H7 (cell line): ENCODE results near the gene PNLIPRP2. TPM values are rescaled to one million over a fixed set of nuclear protein-coding genes. Genes with fewer than 3 reads are reported as not detected.

ENCODE experiments used
- DNase-seq: peaks from one replicate; pipeline ENCODE4 v3.0.0; 2012
- H3K27me3 ChIP-seq: 2 replicates; pipeline ENCODE4 v1.6.0; 2011; ENCODE audit warnings: mild to moderate bottlenecking, low read length; ENCODE audit not compliant: control insufficient read depth, insufficient read depth
- H3K36me3 ChIP-seq: replicated peaks from 2 replicates; pipeline ENCODE4 v1.5.1; 2011; ENCODE audit warnings: low read length; ENCODE audit not compliant: control insufficient read depth, insufficient read depth
- H3K4me3 ChIP-seq: 2 replicates; pipeline ENCODE4 v1.5.1; 2011; ENCODE audit warnings: low read depth, mild to moderate bottlenecking, control low read depth, low read length, moderate library complexity; ENCODE audit not compliant: insufficient read depth
- total RNA-seq: library from RNA; depleted of rRNA; stranded (reverse); fragments of >200 nt; shearing (Covaris generic); gene quantifications from 2 replicates; pipeline ENCODE4 v1.2.3, GENCODE V29; 2014

Gene PNLIPRP2
- total RNA-seq, 1 experiment from 2014 or later, result not detected

DNA sequence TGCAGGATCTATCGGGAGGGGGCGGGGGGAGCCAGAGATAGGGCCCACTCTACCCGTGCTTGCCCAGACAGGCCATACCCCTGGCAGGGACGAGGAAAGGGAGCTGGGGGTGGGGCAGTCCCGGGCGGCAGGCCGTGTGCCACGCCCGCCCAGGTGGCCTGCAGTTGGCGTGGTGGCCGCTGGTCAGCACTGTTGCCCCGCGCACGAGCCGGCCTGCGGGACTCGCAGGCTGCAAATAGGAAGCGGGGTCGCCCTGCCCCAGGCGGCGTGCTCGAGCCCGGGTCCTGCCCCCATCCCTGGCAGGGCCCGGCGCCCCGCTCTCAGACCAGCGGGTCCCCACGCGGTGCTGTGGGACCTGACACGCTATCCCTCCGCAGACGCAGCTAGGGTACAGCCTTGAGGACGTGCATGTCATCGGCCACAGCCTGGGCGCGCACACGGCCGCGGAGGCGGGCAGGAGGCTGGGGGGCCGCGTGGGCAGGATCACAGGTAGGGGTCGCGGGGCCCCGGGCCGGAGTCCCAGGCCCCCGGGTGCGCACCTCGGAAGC is 6.7 kb downstream of the PNLIPRP2 start:
- peak overlapping the region; percentile 51 for H3K4me3 ChIP-seq
- DNase-seq, result peak; percentile 93
- H3K27me3 ChIP-seq, result peaks cover 3% of the 10 kb centered on the region; the same call in 1 of the 2 replicates
- H3K36me3 ChIP-seq, result no peaks in the 10 kb centered on the region

DNA sequence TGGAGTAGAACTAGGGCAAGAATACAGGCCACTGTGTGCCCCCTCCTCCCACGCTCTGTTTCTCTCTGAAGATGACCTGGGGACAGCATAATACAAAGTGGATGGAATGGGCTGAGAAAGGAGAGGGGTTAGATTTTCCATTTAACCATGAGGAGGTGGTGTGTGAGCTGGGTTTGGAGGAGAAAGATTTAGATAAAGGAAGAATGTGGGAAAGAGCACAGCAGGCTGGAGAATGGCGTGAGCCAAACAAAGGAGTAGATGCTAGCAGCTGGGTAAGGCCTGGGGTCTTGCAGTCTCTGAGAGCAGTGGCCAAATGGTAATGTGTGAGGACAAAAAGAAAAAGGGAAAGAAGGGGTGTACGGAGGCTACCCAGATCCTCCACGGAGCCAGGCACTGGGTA is 8.6 kb downstream of the PNLIPRP2 start:
- Histone ChIP-seq H3K36me3 (no peaks in the 10 kb centered on the region), H3K27me3 (peaks cover 3% of the 10 kb centered on the region; the same call in 1 of the 2 replicates), H3K4me3 (no peak overlapping the region)
- no peak for DNase-seq

DNA sequence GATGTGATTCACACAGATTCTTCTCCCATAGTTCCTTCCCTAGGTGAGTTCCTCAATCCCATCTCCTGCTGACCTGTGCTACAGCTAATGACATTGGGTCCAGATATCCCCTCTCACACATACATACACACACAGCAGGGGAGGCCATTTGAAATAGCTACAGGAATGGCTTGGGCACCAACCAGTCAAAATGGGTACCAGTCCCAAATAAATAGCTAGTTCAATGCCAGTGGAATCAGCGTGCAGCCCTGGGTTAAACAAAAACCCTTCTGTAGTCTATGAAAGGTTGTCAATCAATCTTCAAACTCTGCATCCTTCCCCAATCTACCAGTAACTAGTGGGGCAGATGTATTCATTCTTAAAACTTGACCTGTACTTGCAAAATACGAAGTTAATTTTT is 9.3 kb downstream of the PNLIPRP2 start:
- Histone ChIP-seq H3K36me3 (no peaks in the 10 kb centered on the region), H3K4me3 (no peak overlapping the region), H3K27me3 (peaks cover 3% of the 10 kb centered on the region; the same call in 1 of the 2 replicates)
- no peak for DNase-seq

DNA sequence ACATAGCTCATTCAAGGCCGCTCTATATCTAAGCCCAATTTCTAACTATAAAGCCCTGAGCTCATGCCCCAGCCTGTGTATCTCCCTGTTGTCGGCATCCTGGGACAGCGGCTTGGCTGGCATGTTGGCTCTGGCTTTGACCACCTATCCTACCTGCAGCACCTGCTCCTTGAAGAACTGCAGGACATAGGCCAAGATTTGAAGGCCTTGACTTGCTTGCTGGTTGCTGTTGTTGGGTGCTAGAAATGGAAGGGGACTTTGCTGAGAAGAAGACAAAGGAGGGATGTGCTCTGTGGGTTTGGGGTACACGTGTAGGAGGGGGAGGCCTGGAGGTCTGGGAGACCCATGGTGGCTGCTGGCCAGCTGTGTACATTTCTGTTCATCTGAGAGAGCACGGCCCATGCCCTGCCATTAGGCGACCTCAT is 11.1 kb downstream of the PNLIPRP2 start:
- H3K36me3 ChIP-seq, result no peaks in the 10 kb centered on the region
- H3K4me3 ChIP-seq, result no peak overlapping the region
- DNase-seq, result no peak
- H3K27me3 ChIP-seq, result no peaks in the 10 kb centered on the region

DNA sequence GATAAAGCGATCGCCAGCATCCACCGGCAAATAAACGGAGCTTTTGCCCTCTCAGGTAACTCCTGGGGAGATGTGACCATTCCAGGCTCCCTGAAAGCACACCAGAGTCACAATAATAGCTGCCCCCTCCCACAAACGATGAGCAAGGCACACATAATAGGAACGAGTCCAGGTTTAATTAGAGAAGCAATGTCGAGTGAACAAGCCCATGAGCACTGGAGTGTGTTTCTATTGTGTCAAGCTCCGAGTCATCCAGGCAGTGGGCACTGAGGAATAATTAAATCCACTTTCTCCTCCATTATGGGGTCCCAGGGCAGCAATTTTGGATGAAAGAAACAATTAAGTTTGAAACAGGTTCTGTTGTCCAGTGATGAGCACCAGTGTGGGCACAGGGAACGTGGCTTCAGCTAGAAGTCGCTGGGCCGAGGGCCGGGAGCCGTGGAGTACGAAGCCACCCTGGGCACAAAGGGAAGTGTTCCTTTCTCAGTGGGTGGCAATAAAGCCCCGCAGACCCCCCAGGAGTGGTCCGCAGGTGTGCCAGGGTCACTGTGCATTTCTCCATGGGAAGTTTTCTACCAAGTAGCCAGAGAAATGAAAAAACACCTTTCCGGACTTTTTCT is 12.0 kb downstream of the PNLIPRP2 start:
- Histone ChIP-seq H3K27me3 (no peaks in the 10 kb centered on the region), H3K4me3 (no peak overlapping the region), H3K36me3 (no peaks in the 10 kb centered on the region)
- DNase-seq, result no peak

DNA sequence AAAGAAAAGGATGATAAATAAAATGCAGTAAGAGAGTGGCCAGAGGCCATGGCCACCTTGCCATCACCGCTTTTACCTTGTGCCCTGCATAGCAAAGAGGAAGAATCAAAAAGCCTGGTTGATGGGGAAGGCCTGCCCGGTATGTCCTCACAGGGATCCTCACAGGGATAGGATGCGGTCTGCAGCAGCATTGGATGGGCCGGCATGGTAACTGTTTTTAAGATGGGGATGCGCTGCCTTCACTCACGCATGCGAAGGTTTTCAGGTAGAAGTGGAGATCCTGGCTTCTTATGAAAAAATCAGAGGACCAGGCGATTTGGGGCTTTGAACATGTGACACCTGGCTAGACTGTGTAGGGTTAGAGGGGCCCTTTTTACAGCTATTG is 12.5 kb downstream of the PNLIPRP2 start:
- no peaks in the 10 kb centered on the region for H3K27me3 ChIP-seq
- DNase-seq, result no peak

DNA sequence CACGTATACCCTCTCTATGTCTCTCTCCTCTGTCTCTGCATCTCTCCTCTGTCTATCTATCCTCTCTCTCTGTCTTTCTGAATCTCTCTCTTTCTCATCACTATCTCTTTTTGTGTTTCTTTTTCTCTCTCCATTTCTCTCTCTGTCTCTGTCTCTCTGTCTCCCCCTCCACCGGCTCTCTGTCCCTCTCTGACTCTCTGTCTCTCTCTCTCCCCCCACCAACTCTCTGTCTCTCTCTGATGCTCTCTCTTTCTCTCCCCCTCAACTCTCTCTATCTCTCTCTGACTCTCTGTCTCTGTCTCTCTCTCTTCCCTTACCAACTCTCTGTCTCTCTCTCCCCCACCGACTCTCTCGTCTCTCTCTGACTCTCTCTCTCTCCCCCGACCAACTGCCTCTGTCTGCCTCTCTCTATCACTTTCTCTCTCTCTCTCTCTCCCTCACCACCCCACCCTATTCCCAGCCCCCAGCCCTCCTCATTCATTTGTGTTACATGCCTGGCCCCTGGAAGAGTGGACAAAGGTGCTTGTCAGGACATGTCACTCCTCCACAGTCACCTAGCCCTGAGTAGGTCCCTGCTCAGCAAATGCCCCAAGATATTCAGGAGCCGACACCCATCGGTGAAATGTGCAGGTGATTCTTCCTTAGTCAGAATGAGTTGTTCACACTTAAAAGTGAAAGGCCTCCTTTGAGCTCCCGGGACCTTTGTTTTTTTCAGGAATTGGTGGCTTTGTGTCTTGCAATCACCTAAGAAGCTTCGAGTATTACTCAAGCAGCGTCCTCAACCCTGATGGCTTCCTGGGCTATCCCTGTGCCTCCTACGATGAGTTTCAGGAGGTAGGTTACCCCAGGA is 13.6 kb downstream of the PNLIPRP2 start:
- Histone ChIP-seq H3K27me3 (no peaks in the 10 kb centered on the region), H3K36me3 (no peaks in the 10 kb centered on the region), H3K4me3 (no peak overlapping the region)
- no peak for DNase-seq

More for the DNA sequence above, 12.5 kb downstream of the PNLIPRP2 start:
- no peak overlapping the region for H3K4me3 ChIP-seq
- H3K36me3 ChIP-seq, result no peaks in the 10 kb centered on the region

DNA sequence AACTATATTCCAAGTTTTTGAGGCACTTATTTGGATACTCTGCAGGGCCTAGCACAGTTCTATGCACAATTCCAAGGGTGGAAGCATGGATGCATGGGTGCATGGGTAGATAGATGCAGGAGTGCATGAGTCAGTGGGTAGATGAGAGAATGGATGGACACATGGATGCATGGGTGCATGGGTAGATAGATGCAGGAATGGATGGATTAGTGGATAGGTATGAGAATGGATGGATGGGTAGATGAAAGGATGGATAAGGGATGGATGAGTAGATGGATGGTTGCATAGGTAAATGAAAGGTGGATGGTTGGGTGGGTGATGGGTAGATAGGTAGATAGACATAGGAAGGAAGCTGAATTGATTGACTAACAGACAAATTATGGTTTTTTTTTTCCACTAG is 15.6 kb downstream of the PNLIPRP2 start:
- H3K27me3 ChIP-seq, result no peaks in the 10 kb centered on the region
- H3K4me3 ChIP-seq, result no peak overlapping the region
- H3K36me3 ChIP-seq, result no peaks in the 10 kb centered on the region
- no peak for DNase-seq

DNA sequence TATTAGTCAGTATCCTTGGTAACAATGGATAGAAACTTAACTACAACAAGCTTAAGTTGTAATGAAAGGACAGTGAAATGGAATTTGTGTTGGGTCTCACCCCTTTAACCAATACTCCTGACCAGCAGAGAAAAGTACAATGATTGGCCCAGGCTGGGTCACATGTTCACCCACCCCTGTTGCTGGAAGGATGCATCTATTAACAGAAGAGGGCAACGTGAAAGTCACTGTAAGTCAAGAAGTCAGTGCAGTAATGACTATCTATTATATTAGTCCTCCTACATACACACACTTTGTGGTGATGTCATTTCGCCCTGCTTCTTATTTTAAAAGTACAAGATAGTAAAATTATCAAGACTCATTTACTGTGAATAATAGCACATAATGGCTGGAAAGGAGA is 16.2 kb downstream of the PNLIPRP2 start:
- Histone ChIP-seq H3K4me3 (no peak overlapping the region), H3K27me3 (no peaks in the 10 kb centered on the region), H3K36me3 (no peaks in the 10 kb centered on the region)
- DNase-seq, result no peak

DNA sequence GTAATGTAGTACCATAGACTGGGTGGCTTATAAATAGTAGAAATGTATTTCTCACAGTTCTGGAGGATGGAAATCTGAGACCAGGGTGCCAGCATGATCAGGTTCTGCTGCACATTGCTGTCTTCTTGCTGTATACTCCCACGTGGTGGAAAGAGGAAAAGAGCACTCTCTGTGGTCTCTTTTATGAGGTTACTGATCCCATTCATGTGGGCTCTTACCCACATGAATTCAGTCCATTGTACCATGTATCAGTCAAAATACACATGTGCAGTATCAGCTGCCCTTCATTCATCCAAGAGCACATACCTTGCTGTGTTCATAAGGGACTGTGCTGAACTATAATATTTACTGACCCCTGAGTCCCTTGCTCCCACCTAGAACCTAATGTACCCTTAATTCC is 17.1 kb downstream of the PNLIPRP2 start:
- DNase-seq, result no peak
- no peaks in the 10 kb centered on the region for H3K27me3 ChIP-seq
- H3K4me3 ChIP-seq, result no peak overlapping the region
- H3K36me3 ChIP-seq, result no peaks in the 10 kb centered on the region

DNA sequence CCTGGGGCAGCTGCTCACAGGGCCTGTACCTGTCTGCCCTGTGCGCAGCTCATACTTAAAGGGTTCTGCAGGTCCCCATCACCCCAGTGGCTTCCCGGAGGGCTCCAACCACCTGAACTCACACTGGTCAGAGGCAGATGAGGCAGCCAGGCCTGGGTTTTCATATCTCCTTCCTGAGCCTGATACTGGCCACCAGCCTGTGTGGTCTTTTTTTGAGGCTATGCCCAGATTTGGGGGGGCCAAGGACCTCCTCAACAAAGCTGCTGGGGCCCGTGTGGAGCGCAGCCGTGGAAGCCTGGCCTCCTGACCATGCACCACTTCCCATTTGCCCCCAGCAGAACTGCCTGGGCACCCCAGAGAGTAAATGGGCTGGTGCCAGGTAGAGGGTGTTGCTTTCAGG is 25.7 kb downstream of the PNLIPRP2 start:
- Histone ChIP-seq H3K36me3 (no peaks in the 10 kb centered on the region), H3K27me3 (no peaks in the 10 kb centered on the region), H3K4me3 (no peak overlapping the region)
- no peak for DNase-seq

DNA sequence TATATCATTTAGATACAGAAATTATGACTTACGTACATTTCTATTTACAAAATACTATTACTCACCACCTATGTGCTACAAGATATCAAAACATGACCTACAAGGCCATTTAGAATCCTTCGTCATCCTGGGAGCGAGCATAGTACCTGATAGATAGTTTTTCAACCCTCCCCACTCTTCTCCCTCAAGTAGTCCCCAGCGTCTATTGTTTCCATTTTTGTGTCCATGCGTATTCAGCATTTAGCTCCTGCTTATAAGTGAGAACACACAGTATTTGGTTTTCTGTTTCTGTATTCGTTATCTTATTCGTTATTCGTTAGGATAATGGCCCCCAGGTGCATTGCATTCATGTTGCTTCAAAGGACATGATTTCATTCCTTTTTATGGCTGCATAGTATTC is 28.1 kb downstream of the PNLIPRP2 start:
- DNase-seq, result no peak
- H3K27me3 ChIP-seq, result no peaks in the 10 kb centered on the region
- H3K4me3 ChIP-seq, result no peak overlapping the region
- H3K36me3 ChIP-seq, result no peaks in the 10 kb centered on the region

DNA sequence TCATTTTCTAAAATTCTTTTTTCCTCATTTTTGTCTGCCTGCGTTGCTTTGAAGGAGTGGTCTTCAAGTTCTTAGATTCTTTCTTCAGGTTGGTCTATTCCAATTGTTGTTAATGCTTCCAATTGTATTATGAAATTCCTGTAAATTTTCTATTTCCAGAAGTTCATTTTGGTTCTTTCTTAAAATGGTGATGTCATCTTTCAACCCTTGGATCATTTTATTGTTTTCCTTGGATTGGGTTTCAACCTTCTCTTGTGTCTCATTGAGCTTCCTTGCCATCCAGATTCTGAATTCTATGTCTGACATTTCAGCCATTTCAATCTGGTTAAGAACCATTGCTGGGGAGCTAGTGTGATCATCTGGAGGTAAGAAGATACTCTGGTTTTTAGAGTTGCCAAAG is 33.1 kb downstream of the PNLIPRP2 start:
- H3K4me3 ChIP-seq, result no peak overlapping the region
- no peak for DNase-seq
- H3K36me3 ChIP-seq, result no peaks in the 10 kb centered on the region

DNA sequence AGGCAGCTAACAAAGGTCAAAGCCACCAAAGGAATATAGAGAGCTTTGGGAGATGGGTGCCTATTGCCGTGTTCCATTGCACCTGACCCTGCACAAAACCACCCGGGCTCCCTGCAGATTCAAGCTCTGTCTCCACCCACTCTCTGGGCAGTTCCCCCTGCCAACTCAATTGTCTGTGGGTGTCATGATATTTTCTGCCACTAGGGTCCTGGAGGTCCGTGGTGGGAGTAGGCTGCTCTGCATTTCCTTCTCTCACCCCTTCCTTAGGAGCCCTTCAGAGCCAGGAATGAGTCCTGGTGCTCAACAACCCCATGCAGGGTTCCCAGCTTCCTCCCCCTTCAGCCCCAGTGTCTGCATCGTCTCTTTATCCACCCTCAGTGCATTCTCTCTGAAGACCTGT is 34.1 kb downstream of the PNLIPRP2 start:
- DNase-seq, result peak; percentile 56
- Histone ChIP-seq H3K36me3 (no peaks in the 10 kb centered on the region), H3K4me3 (no peak overlapping the region), H3K27me3 (no peaks in the 10 kb centered on the region)

More for the DNA sequence above, 33.1 kb downstream of the PNLIPRP2 start:
- H3K27me3 ChIP-seq, result no peaks in the 10 kb centered on the region

DNA sequence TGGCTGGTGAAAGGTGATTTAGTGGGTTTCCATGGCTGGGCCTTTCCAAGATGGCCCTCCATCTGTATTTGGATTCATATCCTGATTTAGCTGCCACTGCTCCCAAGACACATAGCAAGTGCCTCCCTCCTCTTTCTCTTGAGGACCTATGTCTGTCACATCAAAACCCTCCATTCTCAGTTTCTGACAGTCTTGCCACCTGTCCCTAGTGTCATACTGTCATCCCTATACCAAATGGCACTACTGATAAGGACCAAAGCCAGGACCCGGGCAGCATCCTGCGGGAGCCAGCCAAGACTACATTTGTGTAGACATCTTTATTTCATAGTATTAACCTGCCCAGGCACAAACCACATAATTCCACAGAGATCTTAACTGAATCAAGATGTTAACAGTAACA is 34.8 kb downstream of the PNLIPRP2 start:
- DNase-seq, result no peak
- no peaks in the 10 kb centered on the region for H3K36me3 ChIP-seq
- H3K4me3 ChIP-seq, result no peak overlapping the region
- no peaks in the 10 kb centered on the region for H3K27me3 ChIP-seq
